ENCODE data around the gene OR8B8.
"Not testable (repeated sequence)": the region's sequence is repeated elsewhere in the genome, so short reads cannot be mapped to it uniquely, and the experiment has no call there.

The OR8B8 gene

GRCh38 chr11:124445646-124446150 is at the start of gene OR8B8:
OR8B8 (minus strand) TSS chr11:124445696; CDS start chr11:124441085, 4,611 bp downstream.
- DNase-seq = no peak

- DNase-seq = no peak
Measured at GRCh38 chr11:124493016-124493655, 47.6 kb upstream of the OR8B8 start.

DNA sequence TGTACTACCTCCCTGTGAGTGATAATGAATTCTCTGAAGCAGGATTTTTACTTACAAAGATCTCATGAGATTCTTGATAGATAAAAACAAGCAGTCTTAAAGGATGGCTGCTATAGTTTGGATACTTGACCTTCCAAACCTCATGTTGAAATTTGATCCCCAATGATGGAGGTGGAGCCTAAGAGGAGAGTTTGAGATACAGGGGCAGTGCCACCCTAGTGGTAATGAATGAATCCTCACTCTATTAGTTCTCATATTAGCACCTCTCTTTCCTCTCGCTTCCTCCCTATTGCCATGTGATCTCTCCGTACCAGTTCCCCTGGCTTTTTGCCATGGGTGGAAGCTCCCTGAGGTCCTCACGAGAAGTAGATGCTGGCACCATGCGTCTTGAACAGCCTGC is 37.9 kb upstream of the OR8B8 start:
- DNase-seq = no peak

DNA sequence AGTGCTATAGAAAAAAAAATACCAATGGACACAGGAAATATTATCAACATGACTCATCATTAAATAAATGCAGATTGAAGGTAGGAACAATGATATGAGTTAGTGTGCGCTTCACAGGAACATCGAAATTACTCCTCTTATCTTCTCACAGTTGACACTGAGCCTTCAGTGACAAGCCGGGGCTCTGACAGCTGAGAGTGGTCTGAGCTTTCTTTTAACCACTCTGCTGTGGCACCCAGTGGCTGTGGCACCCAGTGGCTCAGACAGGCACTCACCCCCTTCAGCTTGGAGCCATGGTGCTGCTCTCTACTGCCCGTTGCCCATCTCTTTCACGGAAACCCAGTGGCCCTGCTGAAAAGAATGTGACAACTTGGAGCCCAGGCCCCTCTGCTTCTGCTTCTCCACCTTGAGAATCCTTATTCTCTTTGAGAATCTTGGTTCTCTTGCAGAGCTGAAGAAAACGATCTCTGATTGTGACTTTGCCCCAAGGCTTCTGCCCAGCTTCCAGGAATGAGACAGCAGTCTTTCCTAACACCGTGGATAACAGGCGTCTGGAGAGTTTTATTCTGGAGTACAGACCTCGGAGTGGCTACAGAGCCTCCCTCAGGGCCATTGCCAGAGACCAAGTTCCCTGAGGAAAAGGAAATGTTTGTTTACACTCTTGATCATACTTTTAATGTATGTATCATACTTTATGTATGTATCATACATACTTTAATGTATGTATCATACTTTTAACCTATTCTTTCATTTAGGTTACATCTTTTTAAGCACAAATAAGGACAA is 37.1 kb upstream of the OR8B8 start:
- no peak for DNase-seq

DNA sequence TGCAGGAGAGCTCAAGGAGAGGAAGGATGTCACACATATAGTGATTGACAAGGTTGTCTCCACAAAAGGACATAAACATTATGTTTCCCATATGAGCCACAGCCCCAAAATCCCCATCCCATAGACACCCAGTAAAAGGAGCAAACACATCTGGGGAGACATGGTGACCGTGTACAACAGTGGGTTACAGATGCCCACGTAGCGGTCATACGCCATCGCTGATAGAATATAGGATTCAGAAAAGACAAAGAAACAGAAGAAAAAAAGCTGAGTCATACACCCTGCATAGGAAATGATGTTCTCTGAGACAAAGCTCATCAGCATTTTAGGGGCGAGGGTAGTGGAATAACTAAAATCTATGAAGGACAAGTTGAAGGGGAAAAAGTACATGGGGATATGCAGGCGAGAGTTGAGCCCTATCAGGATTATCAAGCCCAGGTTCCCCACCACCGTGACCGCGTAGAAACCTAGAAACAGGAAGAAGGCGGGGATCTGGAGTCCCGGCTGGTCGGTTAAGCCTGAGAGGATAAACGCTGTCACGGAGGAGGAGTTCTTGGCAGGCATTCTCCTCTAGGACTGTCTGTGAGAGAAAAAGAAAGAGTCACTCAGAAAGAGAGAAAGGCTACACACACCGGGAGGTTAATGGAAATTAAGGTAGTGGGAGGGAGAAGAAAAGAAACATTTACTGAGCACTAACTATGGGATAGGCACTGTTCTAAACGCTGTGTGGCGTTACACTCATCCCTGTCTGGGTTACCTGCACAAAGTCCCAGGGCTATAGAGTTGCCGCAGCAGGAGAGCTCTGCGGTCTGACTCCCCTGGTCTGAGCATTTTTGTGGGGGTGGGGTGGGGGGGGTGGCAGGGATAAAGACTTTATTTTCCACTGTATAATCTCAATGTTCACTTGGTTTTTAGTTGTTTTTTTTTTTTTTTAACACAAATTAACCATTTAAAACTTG is 36.1 kb upstream of the OR8B8 start:
- no peak for DNase-seq

GRCh38 chr11:124479561-124479960 is 34.1 kb upstream of the OR8B8 start:
- no peak for DNase-seq

- DNase-seq = no peak
Measured at GRCh38 chr11:124475265-124475664, 29.8 kb upstream of the OR8B8 start.

DNA sequence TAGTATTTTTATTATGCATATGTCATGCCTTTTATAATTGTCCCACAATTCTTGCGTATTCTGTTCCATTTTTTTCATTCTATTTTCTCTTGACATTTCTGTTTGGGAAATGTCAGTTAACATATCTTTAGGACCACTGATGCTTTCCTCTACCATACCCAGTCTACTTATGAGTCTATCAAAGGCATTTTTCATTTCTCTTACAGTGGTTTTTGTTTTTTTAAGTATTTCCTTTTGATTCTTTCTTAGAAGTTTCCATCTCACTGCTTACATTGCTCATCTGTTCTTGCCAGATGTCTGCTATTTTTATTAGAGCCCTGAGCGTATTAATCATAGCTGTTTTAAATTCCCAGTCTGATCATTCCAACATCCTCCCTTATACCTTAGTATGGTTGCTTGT is 29.3 kb upstream of the OR8B8 start:
- DNase-seq = no peak

- DNase-seq = no peak
Measured at GRCh38 chr11:124474079-124474478, 28.6 kb upstream of the OR8B8 start.

GRCh38 chr11:124473476-124473875 is 28.0 kb upstream of the OR8B8 start:
- DNase-seq = no peak

DNA sequence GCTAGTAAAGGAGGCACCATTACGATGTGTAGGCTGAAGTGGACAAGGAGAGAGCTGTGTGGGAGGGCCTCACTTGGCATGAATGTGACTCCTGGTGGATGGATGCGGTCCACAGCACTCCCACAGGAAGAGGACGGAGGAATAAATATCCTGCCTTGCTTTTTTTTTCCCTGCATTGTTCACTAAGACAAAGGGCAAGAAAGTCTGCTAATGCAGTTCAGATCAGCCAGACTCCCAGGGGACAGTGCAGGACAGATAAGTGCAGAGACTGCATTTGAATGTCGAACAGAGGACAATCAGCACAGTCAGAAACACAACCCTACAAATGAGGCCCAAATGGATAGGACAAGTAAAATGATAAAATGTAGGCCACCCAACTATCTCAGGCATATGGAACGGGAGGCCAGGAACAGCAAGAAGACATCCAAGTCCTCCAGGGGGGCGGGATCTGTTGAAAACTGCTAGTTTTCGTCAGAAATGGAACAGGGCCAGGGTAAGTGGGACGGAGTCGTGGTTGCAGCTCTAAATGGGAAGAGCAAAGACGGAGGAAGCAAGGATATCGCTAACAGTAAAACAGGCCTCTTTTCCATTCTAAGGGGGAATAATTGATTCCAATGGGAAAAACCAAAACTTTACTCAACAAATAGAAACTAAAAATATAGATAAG is 25.2 kb upstream of the OR8B8 start:
- no peak for DNase-seq

DNA sequence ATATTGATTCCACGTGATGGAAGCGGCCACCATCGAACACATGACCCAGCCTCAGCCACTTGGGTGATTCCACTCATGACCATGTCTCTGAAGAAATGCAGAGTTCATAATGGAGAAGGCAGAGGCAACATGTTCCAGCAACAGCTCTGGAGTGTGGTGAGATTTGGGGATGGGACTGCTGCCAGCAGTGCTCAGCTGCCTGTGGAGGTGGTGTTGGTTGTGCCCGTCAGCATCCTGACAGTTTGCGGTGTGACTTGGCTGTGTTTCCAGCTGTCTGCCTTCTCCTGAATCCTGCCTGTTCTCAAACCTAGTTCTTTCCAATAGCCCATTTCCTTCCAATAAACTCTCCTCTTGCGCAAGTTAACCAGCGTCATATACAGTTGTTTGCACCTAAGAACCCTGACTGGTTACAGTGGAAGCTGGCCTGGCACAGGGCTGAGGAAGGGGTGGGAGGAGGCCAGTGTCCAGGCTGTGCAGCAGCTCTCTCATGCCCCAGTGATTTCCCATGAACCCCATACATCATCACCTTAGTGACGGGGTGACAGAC is 22.0 kb upstream of the OR8B8 start:
- DNase-seq = no peak

- DNase-seq = no peak
Measured at GRCh38 chr11:124465368-124465767, 19.9 kb upstream of the OR8B8 start.

DNA sequence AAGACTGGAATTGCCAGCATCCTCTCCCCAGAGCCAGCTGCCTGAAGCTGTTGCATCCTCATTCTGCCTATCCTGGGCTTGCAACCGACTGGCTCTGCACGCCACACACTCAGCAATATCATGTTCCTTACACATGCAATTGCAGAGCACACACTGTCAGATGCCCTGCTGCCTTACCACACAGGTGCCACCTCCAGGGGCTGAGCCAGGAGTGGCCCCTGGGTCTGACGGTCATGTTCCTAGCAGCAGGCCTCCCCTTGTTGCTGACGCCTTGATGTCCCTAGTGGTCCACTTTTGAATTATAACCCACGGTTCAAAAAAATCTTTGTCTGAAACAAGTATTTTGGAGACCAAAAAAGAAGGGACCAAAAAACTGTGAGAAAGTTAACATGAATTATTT is 18.5 kb upstream of the OR8B8 start:
- DNase-seq = no peak

GRCh38 chr11:124463324-124463723 is 17.8 kb upstream of the OR8B8 start:
- no peak for DNase-seq

DNA sequence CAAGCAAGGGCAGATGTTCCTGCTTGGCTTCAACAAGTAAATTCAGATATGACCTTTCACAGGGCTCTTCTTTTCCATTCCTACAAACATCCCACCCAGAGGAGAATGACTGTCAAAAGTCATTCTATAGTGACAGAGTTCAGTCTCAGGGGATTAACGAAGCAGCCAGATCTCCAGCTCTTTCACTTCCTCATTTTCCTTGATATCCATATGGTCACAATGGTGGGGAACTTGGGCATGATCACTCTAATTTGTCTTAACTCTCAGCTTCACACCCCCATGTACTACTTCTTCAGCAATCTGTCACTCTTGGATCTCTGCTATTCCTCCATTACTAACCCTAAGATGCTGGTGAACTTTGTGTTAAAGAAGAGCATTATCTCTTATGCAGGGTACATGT is 15.0 kb upstream of the OR8B8 start:
- DNase-seq = no peak

GRCh38 chr11:124459379-124459778 is 13.9 kb upstream of the OR8B8 start:
- DNase-seq = not testable (repeated sequence)

- no peak for DNase-seq
Measured at GRCh38 chr11:124454552-124454951, 9.1 kb upstream of the OR8B8 start.

GRCh38 chr11:124446916-124447315 is 1.4 kb upstream of the OR8B8 start:
- DNase-seq = no peak

GRCh38 chr11:124442847-124443246 is 2.6 kb downstream of the OR8B8 start:
- no peak for DNase-seq

GRCh38 chr11:124442442-124442841 is 3.1 kb downstream of the OR8B8 start:
- no peak for DNase-seq

DNA sequence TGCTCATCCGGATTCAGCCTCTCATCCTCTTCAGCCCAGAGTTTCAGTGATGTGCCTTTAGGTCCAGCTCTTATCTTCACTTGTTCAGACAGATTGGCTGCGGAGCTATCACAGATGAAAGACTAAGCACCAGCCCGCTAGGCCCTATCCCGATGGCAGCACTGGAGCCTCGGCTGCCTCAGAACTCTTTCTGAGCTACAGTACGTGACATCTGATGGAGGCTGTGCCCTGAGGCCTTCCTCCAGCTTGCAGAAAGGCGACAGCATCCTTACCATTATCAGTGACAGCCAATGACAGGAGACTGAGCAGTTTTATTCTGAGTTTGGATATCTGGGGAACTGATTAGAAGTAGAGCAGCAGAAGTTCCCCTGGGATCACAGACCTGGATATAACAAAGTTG is 4.0 kb downstream of the OR8B8 start:
- no peak for DNase-seq
